HG03045 (cell line): ENCODE measurements around the gene CACNA1G.

Source experiments
- ATAC-seq: cut with Tn5 transposase; IDR thresholded peaks from one replicate; pipeline ENCODE4 v1.9.1; 2021; ENCODE audit warnings: mild to moderate bottlenecking, moderate library complexity; ENCODE audit not compliant: unreplicated experiment

Gene CACNA1G

GRCh38 chr17:50560185-50560824 is at the start of gene CACNA1G:
Gene CACNA1G (plus strand): TSS chr17:50560715. CDS start chr17:50561460, 745 bp downstream.
- ATAC-seq, result peak; percentile 94

GRCh38 chr17:50511058-50511457 is 49.5 kb upstream of the CACNA1G start:
- peak; percentile 69 for ATAC-seq

GRCh38 chr17:50513495-50513894 is 47.0 kb upstream of the CACNA1G start:
- ATAC-seq, result no peak

GRCh38 chr17:50514388-50514787 is 46.1 kb upstream of the CACNA1G start:
- no peak for ATAC-seq

GRCh38 chr17:50514936-50515702 is 45.4 kb upstream of the CACNA1G start:
- no peak for ATAC-seq

- no peak for ATAC-seq
Measured at GRCh38 chr17:50517011-50517410, 43.5 kb upstream of the CACNA1G start.

- ATAC-seq, result no peak
Measured at GRCh38 chr17:50517504-50518383, 42.8 kb upstream of the CACNA1G start.

GRCh38 chr17:50518384-50519023 is 42.0 kb upstream of the CACNA1G start:
- ATAC-seq, result no peak

GRCh38 chr17:50519141-50519834 is 41.2 kb upstream of the CACNA1G start:
- ATAC-seq, result no peak

GRCh38 chr17:50520483-50520882 is 40.0 kb upstream of the CACNA1G start:
- no peak for ATAC-seq

GRCh38 chr17:50521514-50521913 is 39.0 kb upstream of the CACNA1G start:
- ATAC-seq, result no peak

GRCh38 chr17:50522766-50523165 is 37.7 kb upstream of the CACNA1G start:
- ATAC-seq, result no peak

GRCh38 chr17:50523208-50523607 is 37.3 kb upstream of the CACNA1G start:
- ATAC-seq, result no peak

- ATAC-seq, result no peak
Measured at GRCh38 chr17:50524838-50525237, 35.7 kb upstream of the CACNA1G start.

- no peak for ATAC-seq
Measured at GRCh38 chr17:50527155-50527762, 33.3 kb upstream of the CACNA1G start.

GRCh38 chr17:50527949-50528474 is 32.5 kb upstream of the CACNA1G start:
- no peak for ATAC-seq

GRCh38 chr17:50529849-50530248 is 30.7 kb upstream of the CACNA1G start:
- no peak for ATAC-seq

- no peak for ATAC-seq
Measured at GRCh38 chr17:50531428-50532025, 29.0 kb upstream of the CACNA1G start.

GRCh38 chr17:50532452-50533024 is 28.0 kb upstream of the CACNA1G start, which contains the start of gene EPN3:
Gene EPN3 (plus strand): TSS chr17:50532735. CDS start chr17:50536557, 3,822 bp downstream.
- ATAC-seq, result no peak
